SK-MEL-5 (cell line): ENCODE measurements around the gene ACSS1. TPM values are rescaled to one million over a fixed set of nuclear protein-coding genes. Genes with fewer than 3 reads are reported as not detected.

Experiments used
- DNase-seq: peaks from one replicate; pipeline ENCODE4 v3.0.0-alpha.2; 2016; ENCODE audit warnings: low read depth, low spot score
- in situ Hi-C: cut with HindIII; loops from 2 replicates; pipeline ENCODE4 v1.10.0; 2016; ENCODE audit warnings: low sequenced_read_pairs, high pct_unique_total_duplicates, low pct_unique_long_range_greater_than_20kb
- small RNA-seq, 2 experiments: library from RNA; depleted of rRNA; stranded (forward); fragments of <200 nt; gene quantifications; one replicate each; pipeline ENCODE3, GENCODE V24; 2014
- total RNA-seq: library from RNA; depleted of rRNA; stranded (reverse); fragments of >200 nt; shearing (Covaris generic); gene quantifications from 2 replicates; pipeline ENCODE4 v1.2.3, GENCODE V29; 2014; rRNA removed

Gene ACSS1
- total RNA-seq, 1 experiment from 2014 or later = 10.0 TPM

GRCh38 chr20:24962510-24962909 is 95.4 kb downstream of the ACSS1 start:
- no peak for DNase-seq
- in situ Hi-C loops = no loop called here

DNA sequence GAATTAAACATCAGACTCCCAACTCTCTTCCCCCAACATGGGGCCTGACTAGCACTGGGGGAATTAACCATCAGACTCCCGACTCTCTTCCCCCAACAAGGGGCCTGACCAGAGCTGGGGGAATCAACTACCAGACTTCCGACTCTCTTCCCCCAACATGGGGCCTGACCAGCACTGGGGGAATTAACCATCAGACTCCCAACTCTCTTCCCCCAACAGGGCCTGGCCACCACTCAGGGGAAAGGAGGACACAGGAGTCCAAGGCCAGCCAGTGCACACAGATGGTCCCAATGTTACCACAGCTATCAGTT is 95.8 kb downstream of the ACSS1 start:
- no peak for DNase-seq
- in situ Hi-C loops = no loop called here

GRCh38 chr20:24961384-24962181 is 96.4 kb downstream of the ACSS1 start:
- no peak for DNase-seq

GRCh38 chr20:24960861-24961260 is 97.1 kb downstream of the ACSS1 start:
- DNase-seq = no peak
- in situ Hi-C loops = no loop called here

More at GRCh38 chr20:24961384-24962181, 96.4 kb downstream of the ACSS1 start:
- in situ Hi-C loops = no loop called here

GRCh38 chr20:24960302-24960801 is 97.6 kb downstream of the ACSS1 start:
- DNase-seq = no peak
- in situ Hi-C loops = no loop called here

DNA sequence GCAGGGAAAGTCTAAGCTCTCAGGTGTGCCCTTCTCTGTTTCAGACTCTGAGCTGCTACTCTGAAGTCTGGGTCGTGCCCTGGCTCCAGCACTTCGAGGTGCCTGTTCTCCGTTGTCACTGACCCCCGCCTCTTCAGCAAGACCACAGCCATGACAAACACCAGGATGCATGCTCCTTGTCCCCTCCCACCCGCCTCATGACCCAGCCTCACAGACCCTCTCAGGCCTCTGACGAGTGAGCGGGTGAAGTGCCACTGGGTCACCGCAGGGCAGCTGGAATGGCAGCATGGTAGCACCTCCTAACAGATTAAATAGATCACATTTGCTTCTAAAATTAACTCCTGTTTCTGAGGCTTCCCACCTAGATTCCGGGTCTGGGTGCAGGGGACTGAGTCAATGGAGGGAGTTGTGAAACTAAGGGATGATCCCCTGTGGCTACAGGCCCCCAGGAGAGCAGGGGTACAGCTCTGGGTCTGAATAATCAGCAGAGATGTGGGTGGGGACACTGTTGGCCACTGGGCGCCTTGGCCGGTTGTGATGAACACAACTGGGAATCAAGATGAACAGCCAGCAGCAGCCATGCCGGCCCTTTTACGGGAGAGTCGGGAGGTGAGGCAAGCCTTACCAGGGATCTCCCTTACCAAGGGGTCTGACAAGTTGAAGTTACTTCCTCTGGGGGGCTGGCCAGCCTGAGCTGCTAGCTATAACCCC is 98.2 kb downstream of the ACSS1 start:
- DNase-seq = no peak
- in situ Hi-C loops = no loop called here

GRCh38 chr20:24958506-24959385 is 99.2 kb downstream of the ACSS1 start:
- DNase-seq = no peak

GRCh38 chr20:24957326-24958016 is 100.5 kb downstream of the ACSS1 start:
- DNase-seq = no peak
- in situ Hi-C loops = no loop called here

More at GRCh38 chr20:24958506-24959385, 99.2 kb downstream of the ACSS1 start:
- in situ Hi-C loops = no loop called here

Small RNAs within 50 kb of the gene (small RNA-seq; reads per million reads assigned to genes)
- 0 reads per million in 2 experiments for gene RNU6-1257P

Other genes starting within 250 kb of the ACSS1 start
- 0.29 and 0.45 TPM in 2 replicates for gene CST7, start 108.9 kb downstream of the ACSS1 start, total RNA-seq
- gene APMAP, start 65.4 kb downstream of the ACSS1 start, total RNA-seq = 150 and 158 TPM in 2 replicates
- not detected in 2 replicates for gene VSX1, start 24.0 kb upstream of the ACSS1 start, total RNA-seq
- 236 and 241 TPM in 2 replicates for gene ENTPD6, start 137.6 kb upstream of the ACSS1 start, total RNA-seq
- gene PYGB, start 189.9 kb upstream of the ACSS1 start, total RNA-seq = 404 and 446 TPM in 2 replicates